ENCODE measurements around the gene IDE.

The IDE gene

DNA sequence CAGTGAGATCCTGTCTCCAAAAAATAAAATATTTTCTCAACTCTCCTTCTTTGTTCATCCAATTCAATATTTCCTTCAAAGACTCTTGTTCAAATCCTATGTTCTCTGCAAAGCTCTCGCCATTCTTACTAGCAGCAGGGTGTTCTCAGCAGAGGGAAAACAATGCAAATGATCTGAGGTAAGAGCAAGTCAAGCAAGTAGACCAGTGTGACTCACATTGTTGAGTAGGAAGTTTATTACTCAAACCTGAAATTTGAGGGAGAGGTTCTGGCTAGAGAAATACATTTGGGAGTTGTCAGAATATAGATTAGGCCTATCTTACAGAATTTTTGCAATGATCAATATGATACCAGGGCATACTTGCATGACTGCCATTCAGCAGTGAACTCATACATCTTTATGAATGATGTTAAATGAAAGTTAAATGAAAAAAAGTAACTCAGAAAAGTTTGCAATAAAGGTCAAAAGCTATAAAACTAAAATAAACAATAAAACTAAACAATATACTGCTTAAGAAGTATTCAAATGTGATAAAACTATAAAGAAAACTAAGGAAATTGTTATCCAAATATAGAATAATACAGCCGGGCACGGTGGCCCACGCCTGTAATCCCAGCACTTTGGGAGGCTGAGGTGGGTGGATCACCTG lies 5.8 kb downstream of the IDE start:
- H3K4me3 ChIP-seq (ENCODE audit: low read depth, low read length): no peak overlapping the region

- no peak overlapping the region for H3K4me3 ChIP-seq (ENCODE audit: low read depth, low read length)
These were observed 11.5 kb downstream of the IDE start for GRCh38 chr10:92562424-92562823.

- no peak overlapping the region for H3K4me3 ChIP-seq (ENCODE audit: low read depth, low read length)
These were observed 14.8 kb downstream of the IDE start for GRCh38 chr10:92559046-92559445.

DNA sequence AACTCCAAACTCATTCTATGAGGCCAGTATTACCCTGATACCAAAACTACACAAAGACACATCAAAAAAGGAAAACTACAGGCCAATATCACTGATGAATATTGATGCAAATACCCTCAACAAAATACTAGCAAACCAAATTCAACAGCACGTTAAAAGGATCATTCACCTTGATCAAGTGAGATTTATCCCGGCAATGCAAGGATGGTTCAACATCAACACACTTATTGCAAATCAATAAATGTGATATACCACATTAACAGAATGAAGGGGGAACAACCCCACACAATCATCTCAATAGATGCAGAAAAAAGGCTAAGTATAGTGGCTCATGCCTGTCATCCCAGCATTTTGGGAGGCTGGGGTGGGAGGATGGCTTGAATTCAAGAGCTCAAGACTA lies 19.9 kb downstream of the IDE start:
- no peak overlapping the region for H3K4me3 ChIP-seq (ENCODE audit: low read depth, low read length)

GRCh38 chr10:92552310-92552709 lies 21.6 kb downstream of the IDE start:
- no peak overlapping the region for H3K4me3 ChIP-seq (ENCODE audit: low read depth, low read length)

DNA sequence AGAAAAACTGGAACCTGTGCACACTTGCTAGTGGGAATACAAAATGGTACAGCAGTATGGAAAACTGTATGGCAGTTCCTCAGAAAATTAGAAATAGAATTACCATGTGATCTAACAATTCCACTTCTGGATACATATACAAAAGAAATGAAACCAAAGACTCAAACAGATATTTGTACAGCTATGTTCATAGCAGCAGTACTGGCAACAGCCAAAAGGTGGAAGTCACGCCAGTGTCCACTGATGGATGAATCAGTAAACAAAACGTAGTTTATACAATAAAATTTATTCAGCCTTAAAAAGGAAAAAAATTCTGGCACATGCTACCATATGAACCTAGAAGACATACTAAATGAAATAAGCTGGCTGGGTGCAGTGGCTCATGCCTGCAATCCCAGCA lies 23.0 kb downstream of the IDE start:
- no peak overlapping the region for H3K4me3 ChIP-seq (ENCODE audit: low read depth, low read length)

DNA sequence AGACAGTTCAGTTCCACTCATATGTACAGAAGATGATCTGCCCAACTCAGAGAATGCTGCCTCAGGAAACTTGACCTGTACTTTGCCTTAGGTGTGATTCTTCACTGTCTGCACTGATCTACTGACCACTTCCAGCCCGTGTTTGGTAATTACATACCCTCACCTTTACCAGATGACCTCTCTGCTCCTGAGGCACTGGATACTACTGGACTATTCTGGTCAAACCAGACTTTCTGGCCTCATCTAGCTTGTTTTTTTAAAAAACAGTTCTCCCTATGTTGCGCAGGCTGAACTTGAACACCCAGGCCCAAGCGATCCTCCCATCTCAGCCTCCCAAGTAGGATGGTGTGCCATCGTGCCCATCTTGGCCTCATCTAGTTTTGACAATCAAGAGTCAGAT lies 26.2 kb downstream of the IDE start:
- H3K4me3 ChIP-seq (ENCODE audit: low read depth, low read length): no peak overlapping the region

DNA sequence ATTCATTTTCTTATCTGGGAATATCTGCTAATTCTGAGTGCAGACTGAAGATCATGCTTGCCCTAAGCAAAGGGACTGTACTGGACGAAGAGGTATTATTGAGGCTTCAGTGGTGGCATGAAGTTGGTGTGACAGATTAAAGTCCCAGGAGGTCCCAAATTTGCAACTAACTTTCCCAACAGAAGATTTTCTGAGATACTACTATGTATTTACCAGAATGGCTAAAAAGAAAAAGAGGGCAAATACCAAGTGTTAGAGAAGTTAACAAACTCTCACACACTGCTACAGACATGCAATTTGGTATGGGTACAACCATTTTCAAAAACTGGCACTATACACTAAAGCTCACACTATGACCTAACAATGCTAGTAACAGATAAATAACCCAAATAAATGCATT lies 28.3 kb downstream of the IDE start:
- H3K4me3 ChIP-seq (ENCODE audit: low read depth, low read length): no peak overlapping the region

- no peak overlapping the region for H3K4me3 ChIP-seq (ENCODE audit: low read depth, low read length)
These were observed 29.6 kb downstream of the IDE start for GRCh38 chr10:92544296-92544695.

GRCh38 chr10:92542458-92542857 lies 31.4 kb downstream of the IDE start:
- no peak overlapping the region for H3K4me3 ChIP-seq (ENCODE audit: low read depth, low read length)

- H3K4me3 ChIP-seq (ENCODE audit: low read depth, low read length): no peak overlapping the region
These were observed 32.3 kb downstream of the IDE start for GRCh38 chr10:92541583-92541982.

GRCh38 chr10:92538231-92538958 lies 35.5 kb downstream of the IDE start:
- no peak overlapping the region for H3K4me3 ChIP-seq (ENCODE audit: low read depth, low read length)

DNA sequence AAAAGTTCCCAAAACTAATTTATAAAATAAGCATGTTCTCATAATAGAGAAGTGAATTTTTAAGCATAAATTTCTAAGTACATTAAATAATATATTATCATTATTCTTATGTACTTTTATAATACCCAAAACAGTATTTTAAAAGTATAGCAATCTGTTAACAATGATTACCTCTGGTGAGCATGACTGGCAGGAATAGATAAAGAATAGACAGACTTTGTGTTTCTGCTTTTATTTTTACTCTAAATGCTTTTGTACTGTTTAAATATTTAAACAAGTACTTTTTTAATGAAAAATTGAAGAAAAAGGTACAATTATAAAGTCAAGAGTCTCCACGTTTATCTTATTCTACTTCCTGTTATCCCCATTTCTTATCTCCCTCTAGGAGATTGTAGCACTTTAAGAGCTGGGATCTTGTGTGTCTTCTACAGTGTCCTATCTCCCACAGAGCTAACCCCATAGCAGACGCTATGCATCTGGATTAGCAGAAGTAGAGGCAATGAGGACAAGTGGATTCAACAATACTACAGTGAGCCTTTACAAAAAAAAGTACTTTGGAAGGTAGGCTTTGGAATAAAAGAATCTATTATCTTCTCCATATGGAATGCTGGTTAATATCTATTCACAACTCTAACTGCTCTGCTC lies 42.9 kb downstream of the IDE start:
- H3K4me3 ChIP-seq (ENCODE audit: low read depth, low read length): no peak overlapping the region

DNA sequence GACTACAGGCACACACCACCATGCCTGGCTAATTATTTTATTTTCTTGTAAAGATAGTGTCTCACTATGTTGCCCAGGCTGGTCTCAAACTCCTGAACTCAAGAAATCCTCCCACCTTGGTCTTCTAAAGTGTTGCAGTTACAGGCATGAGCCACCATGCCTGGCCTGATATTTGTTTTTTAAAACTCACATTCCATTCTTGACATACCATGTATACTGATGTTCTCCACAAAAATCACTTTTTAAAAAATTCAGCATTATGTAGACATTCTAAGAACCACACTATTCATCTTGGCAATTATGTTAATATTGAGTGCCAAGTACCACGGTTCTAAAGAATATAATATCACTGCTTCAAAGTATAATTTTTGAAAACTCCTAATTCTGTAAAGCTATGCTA lies 43.5 kb downstream of the IDE start:
- H3K4me3 ChIP-seq (ENCODE audit: low read depth, low read length): no peak overlapping the region

DNA sequence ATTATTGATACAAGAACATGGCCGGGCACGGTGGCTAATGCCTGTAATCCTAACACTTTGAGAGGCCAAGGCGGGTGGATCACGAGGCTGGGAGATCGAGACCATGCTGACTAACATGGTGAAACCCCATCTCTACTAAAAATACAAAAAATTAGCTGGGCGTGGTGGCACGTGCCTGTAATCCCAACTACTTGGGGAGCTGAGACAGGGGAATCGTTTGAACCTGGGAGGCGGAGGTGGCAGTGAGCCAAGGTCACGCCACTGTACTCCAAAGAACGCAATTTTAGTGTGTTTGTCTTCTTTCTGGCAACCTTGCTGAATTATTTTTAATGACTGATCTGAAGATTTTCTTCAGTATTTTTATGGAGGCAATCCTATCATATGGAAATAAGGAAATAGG lies 46.2 kb downstream of the IDE start:
- no peak overlapping the region for H3K4me3 ChIP-seq (ENCODE audit: low read depth, low read length)

- no peak overlapping the region for H3K4me3 ChIP-seq (ENCODE audit: low read depth, low read length)
These were observed 50.3 kb downstream of the IDE start for GRCh38 chr10:92523639-92524038.

GRCh38 chr10:92517034-92517655 lies 56.7 kb downstream of the IDE start:
- H3K4me3 ChIP-seq (ENCODE audit: low read depth, low read length): no peak overlapping the region

DNA sequence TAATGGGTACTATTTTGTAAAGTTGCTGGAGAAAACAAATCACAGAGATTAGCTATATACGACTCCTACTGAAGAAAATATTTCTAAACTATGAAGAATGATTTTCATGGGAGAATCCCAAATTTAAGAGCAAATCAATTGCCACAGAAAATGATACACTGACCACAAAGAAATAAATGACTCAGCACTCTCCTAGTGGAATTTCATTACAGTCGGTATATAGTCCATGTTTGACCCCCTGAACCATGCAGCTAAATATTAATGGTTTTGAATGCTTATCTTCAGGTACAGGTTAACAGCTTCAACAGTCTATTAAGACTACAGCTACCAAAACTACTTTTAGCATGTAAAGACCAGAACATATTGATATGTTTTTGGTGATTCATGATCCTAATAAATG lies 65.0 kb downstream of the IDE start:
- H3K4me3 ChIP-seq (ENCODE audit: low read depth, low read length): no peak overlapping the region

GRCh38 chr10:92506336-92506735 lies 67.6 kb downstream of the IDE start:
- H3K4me3 ChIP-seq (ENCODE audit: low read depth, low read length): no peak overlapping the region

DNA sequence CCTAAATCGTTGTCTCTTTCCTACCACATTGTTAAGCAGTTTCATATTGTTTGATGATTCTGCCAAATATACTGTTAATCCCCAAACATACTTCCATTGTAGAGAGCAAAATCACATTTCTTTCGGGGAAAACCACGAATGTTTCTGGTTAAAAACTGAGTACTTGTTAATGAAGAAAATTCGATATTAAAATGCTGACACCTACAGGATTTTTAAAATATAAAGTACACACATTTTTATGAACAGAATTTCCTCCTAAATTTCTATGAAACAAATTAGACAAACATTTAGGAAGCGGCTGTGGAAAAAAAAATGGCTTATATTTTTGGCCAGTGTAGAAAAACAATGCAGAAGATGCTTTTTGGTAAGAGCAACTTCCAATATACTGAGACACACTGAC lies 68.8 kb downstream of the IDE start:
- H3K4me3 ChIP-seq (ENCODE audit: low read depth, low read length): no peak overlapping the region

GRCh38 chr10:92502296-92502808 lies 71.5 kb downstream of the IDE start:
- H3K4me3 ChIP-seq (ENCODE audit: low read depth, low read length): no peak overlapping the region

- H3K4me3 ChIP-seq (ENCODE audit: low read depth, low read length): no peak overlapping the region
These were observed 80.5 kb downstream of the IDE start for GRCh38 chr10:92493362-92493761.
